ENCODE results near the gene SPRED3. TPM values are rescaled to one million over a fixed set of nuclear protein-coding genes. Genes with fewer than 3 reads are reported as not detected.

The SPRED3 gene
- 2.9 and 4.3 TPM in 2 replicates for total RNA-seq

GRCh38 chr19:38388349-38389100, at the start of gene SPRED3:
TSS of gene SPRED3 (plus strand) at chr19:38388697. CDS start at chr19:38390303, 1,606 bp downstream.

DNA sequence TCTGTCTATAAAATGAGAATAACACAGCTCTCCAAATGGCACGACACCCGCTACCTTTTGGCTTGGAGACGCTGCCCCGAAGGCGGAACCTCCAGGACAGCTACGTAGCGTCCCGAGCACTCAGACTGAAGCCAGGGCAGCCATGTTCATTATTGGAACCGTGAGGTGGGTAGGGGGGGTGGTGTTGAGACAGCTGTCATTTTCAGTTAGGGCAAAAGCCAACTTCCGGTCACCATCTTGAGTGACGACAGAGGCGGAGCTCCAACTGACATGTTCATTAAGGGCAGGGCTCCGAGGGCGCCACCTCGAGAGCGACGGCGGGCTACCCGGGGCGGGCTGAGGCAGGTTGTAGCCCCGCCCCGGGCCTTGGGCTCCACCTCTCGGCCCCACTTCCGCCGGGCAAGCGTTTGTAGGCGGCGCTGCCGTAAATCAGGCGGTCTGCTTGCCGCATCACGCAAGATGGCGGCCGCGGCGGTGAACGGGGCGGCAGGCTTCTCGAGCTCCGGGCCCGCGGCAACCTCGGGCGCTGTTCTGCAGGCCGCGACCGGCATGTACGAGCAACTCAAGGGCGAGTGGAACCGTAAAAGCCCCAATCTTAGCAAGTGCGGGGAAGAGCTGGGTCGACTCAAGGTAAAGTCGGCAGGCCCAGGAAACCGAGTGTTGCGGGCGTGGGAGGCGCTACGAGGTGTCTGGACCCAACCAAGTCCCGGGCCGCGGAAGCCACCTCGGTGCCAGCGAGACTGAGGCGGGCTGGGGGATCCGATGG, 14.0 kb upstream of the SPRED3 start, which contains the start of gene PSMD8:
PSMD8 (plus strand) TSS at position 240 of the 766 bp plus-strand sequence; CDS start at position 271, 31 bp downstream.

GRCh38 chr19:38387550-38388348, 748 bp upstream of the SPRED3 start, which contains the start of gene GGN:
TSS of gene GGN (minus strand) at chr19:38388034. CDS start at chr19:38387261, 773 bp downstream.

GRCh38 chr19:38402967-38403674, 14.6 kb downstream of the SPRED3 start, which contains the start of gene FAM98C:
TSS of gene FAM98C (plus strand) at chr19:38403093. CDS start at chr19:38403154, 61 bp downstream.

DNA sequence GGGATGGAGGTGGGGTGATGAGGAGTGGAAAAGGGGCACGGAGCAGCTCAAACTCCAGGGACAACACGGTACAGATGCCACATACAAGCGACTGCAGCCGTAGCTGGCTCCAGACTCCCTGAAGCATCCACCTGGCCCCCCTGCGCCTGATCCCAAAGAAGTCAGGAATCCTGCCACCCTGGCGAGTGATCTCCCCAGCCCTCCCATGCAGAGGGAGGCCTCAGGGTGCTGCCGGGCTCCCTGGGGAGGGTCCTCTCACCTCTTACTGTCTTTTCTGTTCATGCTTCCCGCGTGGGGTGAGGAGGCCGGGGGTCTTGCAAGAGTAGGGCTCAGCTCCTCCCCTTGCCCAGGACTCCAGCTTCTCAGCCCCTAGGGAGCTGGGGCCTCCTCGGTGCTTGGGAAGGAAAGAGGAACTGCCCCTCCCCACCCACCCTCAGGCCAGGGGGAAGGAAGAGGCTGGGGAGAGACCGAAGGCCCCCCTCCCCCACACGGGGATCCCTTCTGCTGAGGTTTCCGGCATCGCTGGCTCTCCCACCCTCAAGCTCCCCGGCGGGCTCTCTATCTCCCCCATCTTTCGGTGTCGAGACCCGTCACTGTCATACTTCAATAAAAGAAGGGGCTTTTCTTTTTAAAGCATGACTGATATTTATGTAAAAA, 37.4 kb downstream of the SPRED3 start, which contains the start of gene RASGRP4:
RASGRP4 (minus strand) TSS at position 410 of the 657 bp plus-strand sequence; CDS start at position 282, 128 bp downstream.

GRCh38 chr19:38433268-38433733, 44.8 kb downstream of the SPRED3 start, which contains the start of gene RYR1:
TSS of gene RYR1 (plus strand) at chr19:38433691. CDS start at chr19:38433830, 139 bp downstream.

Other genes with a start within 250 kb of the SPRED3 start
- gene DPF1, start 164.5 kb upstream of the SPRED3 start, total RNA-seq = 0.73 and 2.7 TPM in 2 replicates
- gene PPP1R14A, start 132.3 kb upstream of the SPRED3 start, total RNA-seq = not detected in 2 replicates
- not detected in 2 replicates for gene SPINT2, start 124.1 kb upstream of the SPRED3 start, total RNA-seq
- not detected in 2 replicates for gene C19orf33, start 84.4 kb upstream of the SPRED3 start, total RNA-seq
- gene YIF1B, start 72.8 kb upstream of the SPRED3 start, total RNA-seq = 63.1 and 75.0 TPM in 2 replicates
- 0.73 and 1.4 TPM in 2 replicates for gene KCNK6, start 68.9 kb upstream of the SPRED3 start, total RNA-seq
- gene CATSPERG, start 52.9 kb upstream of the SPRED3 start, total RNA-seq = 0.37 and 0.39 TPM in 2 replicates
- 364 and 400 TPM in 2 replicates for gene PSMD8, start 14.1 kb upstream of the SPRED3 start, total RNA-seq
- gene GGN, start 663 bp upstream of the SPRED3 start, total RNA-seq = 0.37 and 0.78 TPM in 2 replicates
- 8.8 and 9.6 TPM in 2 replicates for gene FAM98C, start 14.4 kb downstream of the SPRED3 start, total RNA-seq
- not detected in 2 replicates for gene RASGRP4, start 37.5 kb downstream of the SPRED3 start, total RNA-seq
- not detected in 2 replicates for gene RYR1, start 45.0 kb downstream of the SPRED3 start, total RNA-seq
- under 0.01 TPM in 1 of 2 replicates, not detected in the other for gene MAP4K1, start 229.3 kb downstream of the SPRED3 start, total RNA-seq
- 215 and 358 TPM in 2 replicates for gene EIF3K, start 230.5 kb downstream of the SPRED3 start, total RNA-seq